Endothelial cell of umbilical vein (primary cell): Measurements from ENCODE around the gene ZNF281. TPM values are rescaled to one million over a fixed set of nuclear protein-coding genes. Genes with fewer than 3 reads are reported as not detected.

Experiments
- BruUV-seq: library from RNA; stranded (reverse); fragments of 400-500 nt; replicated peaks from 2 replicates; lab custom pipeline; 2021; lab: Mats Ljungman, UMichigan
- CTCF ChIA-PET: fragments of 300-600, 350-600 bp; sonication (Branson Sonifier 250); formaldehyde crosslinking; loops from one replicate; lab custom pipeline; 2021; ENCODE audit warnings: antibody characterized with exemption, inconsistent platforms; lab: Charles Lee
- POLR2A ChIA-PET: fragments of 300-600, 350-600 bp; sonication (Branson Sonifier 250); formaldehyde crosslinking; loops from one replicate; lab custom pipeline; 2021; ENCODE audit warnings: antibody characterized with exemption, inconsistent platforms; lab: Charles Lee
- DNase-seq: peaks from one replicate; pipeline ENCODE4 v3.0.0-alpha.2; 2011; ENCODE audit warnings: low read depth, low spot score
- FAIRE-seq: peaks from 2 replicates; lab custom pipeline; 2011; peaks lifted over from hg19 to GRCh38; lab: Jason Lieb, UNC
- H2AFZ ChIP-seq: 2 replicates; pipeline ENCODE4 v1.6.0; 2012; ENCODE audit warnings: low read depth, low read length, control low read depth, inconsistent platforms
- H3K27ac ChIP-seq: 2 replicates; pipeline ENCODE4 v1.5.1; 2011; ENCODE audit warnings: low read depth, mild to moderate bottlenecking, control low read depth, low read length, moderate library complexity; ENCODE audit not compliant: insufficient read depth
- H3K27me3 ChIP-seq, 2 experiments: 2 replicates each; pipeline versions ENCODE4 v1.6.0 to v1.6.1; 2011; ENCODE audit warnings: low read length in 2 of 2, mixed read lengths in 1 of 2; ENCODE audit not compliant: control insufficient read depth in 2 of 2, insufficient read depth in 2 of 2
- H3K36me3 ChIP-seq, 2 experiments: 2 replicates in 1 of 2; 3 replicates in 1 of 2; pipeline ENCODE4 v1.5.1; 2011; ENCODE audit warnings: low read length in 2 of 2, mild to moderate bottlenecking in 1 of 2, moderate library complexity in 1 of 2; ENCODE audit not compliant: control insufficient read depth in 2 of 2, insufficient read depth in 2 of 2; ENCODE audit errors: extremely low read depth in 1 of 2
- H3K4me1 ChIP-seq: 3 replicates; pipeline ENCODE4 v1.5.1; 2011; ENCODE audit warnings: mild to moderate bottlenecking, low read length; ENCODE audit not compliant: control insufficient read depth, insufficient read depth; ENCODE audit errors: extremely low read depth
- H3K4me2 ChIP-seq: 2 replicates; pipeline ENCODE4 v1.6.1; 2011; ENCODE audit warnings: low read length, control low read depth, mixed read lengths; ENCODE audit not compliant: insufficient read depth
- H3K4me3 ChIP-seq, 3 experiments: fragments of 200-600 bp in 1 of 3; sonication (generic), shearing (Covaris generic) in 1 of 3; replicated peaks in 1 of 3; 2 replicates each; pipeline ENCODE4 v1.5.1; 2011 to 2016; ENCODE audit warnings: control low read depth in 3 of 3, low read length in 3 of 3, mild to moderate bottlenecking in 2 of 3, inconsistent platforms in 1 of 3, low read depth in 1 of 3, moderate library complexity in 1 of 3; ENCODE audit not compliant: insufficient read depth in 1 of 3
- H3K79me2 ChIP-seq: 2 replicates; pipeline ENCODE4 v1.6.0; 2012; ENCODE audit warnings: low read length, inconsistent platforms; ENCODE audit not compliant: control insufficient read depth, insufficient read depth
- H3K9ac ChIP-seq: replicated peaks from 2 replicates; pipeline ENCODE3; 2011; ENCODE audit warnings: low read length, control low read depth; ENCODE audit not compliant: insufficient read depth; ENCODE audit errors: extremely low read depth
- H3K9me1 ChIP-seq: replicated peaks from 3 replicates; pipeline ENCODE4 v1.6.0; 2011; ENCODE audit warnings: mild to moderate bottlenecking, low read length; ENCODE audit not compliant: control insufficient read depth, insufficient read depth; ENCODE audit errors: extremely low read depth
- H3K9me3 ChIP-seq: replicated peaks from 2 replicates; pipeline ENCODE4 v1.5.1; 2012; ENCODE audit warnings: low read length, inconsistent platforms; ENCODE audit not compliant: control insufficient read depth, insufficient read depth
- H4K20me1 ChIP-seq: replicated peaks from 2 replicates; pipeline ENCODE3; 2011; ENCODE audit warnings: mild to moderate bottlenecking, low read length; ENCODE audit not compliant: control insufficient read depth, insufficient read depth; ENCODE audit errors: extremely low read depth
- CTCF ChIP-seq, 2 donors: IDR thresholded peaks; 1 replicate in 1 of 2; 2 replicates in 1 of 2; pipeline ENCODE4 v1.5.1; 2011; ENCODE audit warnings: low read length in 2 of 2, mild to moderate bottlenecking in 2 of 2, moderate library complexity in 2 of 2, control low read depth in 1 of 2, inconsistent platforms in 1 of 2, low read depth in 1 of 2; ENCODE audit not compliant: insufficient read depth in 1 of 2; ENCODE audit errors: extremely low read depth in 1 of 2
- EZH2 ChIP-seq: IDR thresholded peaks from 2 replicates; pipeline ENCODE4 v1.6.1; 2012; ENCODE audit warnings: borderline replicate concordance, low read depth, mild to moderate bottlenecking, moderate library complexity, low read length, inconsistent platforms; ENCODE audit not compliant: severe bottlenecking
- FOS ChIP-seq: IDR thresholded peaks from 2 replicates; pipeline ENCODE4 v1.6.1; 2011; ENCODE audit warnings: mild to moderate bottlenecking, low read length, moderate library complexity, borderline replicate concordance; ENCODE audit not compliant: insufficient read depth
- GATA2 ChIP-seq: IDR thresholded peaks from 2 replicates; pipeline ENCODE4 v1.7.0; 2011; ENCODE audit warnings: low read depth, mild to moderate bottlenecking, moderate library complexity, mixed read lengths, low read length; ENCODE audit not compliant: insufficient read length, insufficient read depth
- JUN ChIP-seq: IDR thresholded peaks from 2 replicates; pipeline ENCODE4 v1.6.1; 2011; ENCODE audit warnings: borderline replicate concordance, low read depth; ENCODE audit not compliant: insufficient read length, insufficient read depth
- MAX ChIP-seq: IDR thresholded peaks from 2 replicates; pipeline ENCODE4 v1.6.1; 2011; ENCODE audit not compliant: insufficient read depth, insufficient read length
- MYC ChIP-seq: IDR thresholded peaks from one replicate; pipeline ENCODE4 v1.6.1; 2011; ENCODE audit warnings: mild to moderate bottlenecking, low read depth, low read length
- POLR2A ChIP-seq: IDR thresholded peaks from 2 replicates; pipeline ENCODE4 v1.6.1; 2012; ENCODE audit warnings: low read depth, mild to moderate bottlenecking, control low read depth, low read length
- POLR2AphosphoS5 ChIP-seq: IDR thresholded peaks from 2 replicates; pipeline ENCODE4 v1.6.1; 2012; ENCODE audit warnings: low read depth, mild to moderate bottlenecking, control low read depth, low read length, moderate library complexity; ENCODE audit not compliant: insufficient read depth
- dilution Hi-C: fragments of 300-500 bp; cut with MboI; formaldehyde crosslinking; loops from one replicate; pipeline ENCODE4 v1.15.0; 2019; ENCODE audit warnings: low sequenced_read_pairs; ENCODE audit not compliant: extremely low pct_ligation_motif_present
- intact Hi-C: fragments of 100-400 bp; cut with micrococcal nuclease; formaldehyde crosslinking; loops from one replicate; pipeline ENCODE4 v1.10.0; 2022
- polyA plus RNA-seq, 4 experiments: library from polyadenylated mRNA; depleted of rRNA in 3 of 4; stranded (reverse) in 3 of 4; unstranded in 1 of 4; fragments of >200 nt; gene quantifications; 2 replicates each; pipeline versions ENCODE4 v1.2.1 to v1.2.3, GENCODE V29; 2011 to 2012; ENCODE audit warnings: missing spikeins in 1 of 4
- total RNA-seq: library from RNA; stranded (reverse); gene quantifications from 2 replicates; pipeline ENCODE4 v1.2.3, GENCODE V29; 2021

ZNF281 gene
- total and polyA plus RNA-seq, 2 donors (not counting 3 experiments of a cell fraction or from before 2014, with no cell fraction given) = 5.2 to 22.3 TPM

- no peaks in the 10 kb centered on the region for H3K79me2 ChIP-seq
- no peak overlapping the region for H3K27ac ChIP-seq
- CTCF ChIA-PET = interaction anchor here (1.1 kb wide), 1 partner anchor 10 kb away, joined by 3 read pairs; no protein-coding TSS in a partner anchor
- intact Hi-C loops (no loop called here), dilution Hi-C loops (no loop called here)
- no peaks in the 10 kb centered on the region for H3K36me3 ChIP-seq
- H3K9ac ChIP-seq = no peak overlapping the region
- POLR2A ChIA-PET = no interaction called here
- no peak overlapping the region for H3K4me2 ChIP-seq
- H3K9me3 ChIP-seq = no peaks in the 10 kb centered on the region
- H2AFZ ChIP-seq = no peak overlapping the region
- H3K4me3 ChIP-seq = no peak overlapping the region
- no TSS peak for BruUV-seq
- no peak for FAIRE-seq
- DNase-seq = no peak
- H4K20me1 ChIP-seq = no peaks in the 10 kb centered on the region
- no peaks in the 10 kb centered on the region for H3K9me1 ChIP-seq
- no peaks in the 10 kb centered on the region for H3K27me3 ChIP-seq
- TF ChIP-seq CTCF (IDR thresholded peaks at IDR 0.05; ENCODE audit: extremely low read depth in 1 of 2, insufficient read depth in 1 of 2, low read depth in 1 of 2, low read length in 2 of 2) (no peak), POLR2A (no peak), POLR2AphosphoS5 (no peak), EZH2 (no peak), MAX (no peak), JUN (no peak), GATA2 (no peak), MYC (no peak), FOS (no peak)
- H3K4me1 ChIP-seq = peaks cover 19% of the 10 kb centered on the region
These were observed 43.1 kb downstream of the ZNF281 start for GRCh38 chr1:200366577-200367253.
